Nephron (organoid): Measurements from ENCODE around the gene ADAMTS2.

Source experiments
- H3K27ac Mint-ChIP-seq, 3 experiments: 2 replicates each; pipeline ENCODE4 v1.8.0; 2020; ENCODE audit warnings: mixed read lengths in 3 of 3, mild to moderate bottlenecking in 2 of 3, moderate library complexity in 1 of 3
- H3K27me3 Mint-ChIP-seq: 2 replicates; pipeline ENCODE4 v1.8.0; 2021; ENCODE audit warnings: low read depth, mild to moderate bottlenecking, moderate library complexity, mixed read lengths
- H3K36me3 Mint-ChIP-seq: 2 replicates; pipeline ENCODE4 v1.8.0; 2020; ENCODE audit warnings: low read depth, mixed read lengths
- H3K4me1 Mint-ChIP-seq: 2 replicates; pipeline ENCODE4 v1.8.0; 2020; ENCODE audit warnings: mixed read lengths
- H3K4me3 Mint-ChIP-seq, 3 experiments: 2 replicates each; pipeline ENCODE4 v1.8.0; 2020; ENCODE audit warnings: mild to moderate bottlenecking in 3 of 3, mixed read lengths in 3 of 3, moderate library complexity in 2 of 3
- H3K9me3 Mint-ChIP-seq: 2 replicates; pipeline ENCODE4 v1.8.0; 2020; ENCODE audit warnings: mixed read lengths
- CTCF ChIP-seq, 3 experiments: fragments of 200-600 bp; sonication (generic); IDR thresholded peaks; one replicate each; pipeline ENCODE4 v1.5.0; 2021; ENCODE audit warnings: antibody characterized with exemption in 3 of 3; ENCODE audit not compliant: unreplicated experiment in 3 of 3

ADAMTS2 gene

GRCh38 chr5:179224741-179225140, 120.5 kb downstream of the ADAMTS2 start:
- no peak overlapping the region for H3K4me3 Mint-ChIP-seq
- peaks cover 24% of the 10 kb centered on the region for H3K9me3 Mint-ChIP-seq
- H3K27me3 Mint-ChIP-seq, result peaks cover 14% of the 10 kb centered on the region
- H3K27ac Mint-ChIP-seq, result no peak overlapping the region
- no peak for TF ChIP-seq CTCF (IDR thresholded peaks at IDR 0.05; ENCODE audit: unreplicated experiment in 3 of 3)
- H3K36me3 Mint-ChIP-seq, result peaks cover 15% of the 10 kb centered on the region
- H3K4me1 Mint-ChIP-seq, result peaks cover 20% of the 10 kb centered on the region

GRCh38 chr5:179223961-179224360, 121.3 kb downstream of the ADAMTS2 start:
- H3K4me1 Mint-ChIP-seq, result peaks cover 17% of the 10 kb centered on the region
- peaks cover 24% of the 10 kb centered on the region for H3K9me3 Mint-ChIP-seq
- H3K36me3 Mint-ChIP-seq, result peaks cover 15% of the 10 kb centered on the region
- no peak for TF ChIP-seq CTCF (IDR thresholded peaks at IDR 0.05; ENCODE audit: unreplicated experiment in 3 of 3)
- H3K4me3 Mint-ChIP-seq, result no peak overlapping the region
- H3K27me3 Mint-ChIP-seq, result peaks cover 18% of the 10 kb centered on the region
- no peak overlapping the region for H3K27ac Mint-ChIP-seq

- Mint-ChIP-seq H3K27me3 (peaks cover 18% of the 10 kb centered on the region), H3K4me3 (no peak overlapping the region), H3K36me3 (peaks cover 15% of the 10 kb centered on the region), H3K27ac (no peak overlapping the region), H3K9me3 (peaks cover 24% of the 10 kb centered on the region), H3K4me1 (peaks cover 17% of the 10 kb centered on the region)
- TF ChIP-seq CTCF (IDR thresholded peaks at IDR 0.05; ENCODE audit: unreplicated experiment in 3 of 3), result no peak
Observed at GRCh38 chr5:179223528-179223927, 121.7 kb downstream of the ADAMTS2 start.

- TF ChIP-seq CTCF (IDR thresholded peaks at IDR 0.05; ENCODE audit: unreplicated experiment in 3 of 3), result no peak
- H3K9me3 Mint-ChIP-seq, result peaks cover 24% of the 10 kb centered on the region
- H3K4me1 Mint-ChIP-seq, result peaks cover 11% of the 10 kb centered on the region
- no peak overlapping the region for H3K27ac Mint-ChIP-seq
- no peak overlapping the region for H3K4me3 Mint-ChIP-seq
- peaks cover 15% of the 10 kb centered on the region for H3K36me3 Mint-ChIP-seq
- peaks cover 18% of the 10 kb centered on the region for H3K27me3 Mint-ChIP-seq
Observed at GRCh38 chr5:179222246-179223017, 122.8 kb downstream of the ADAMTS2 start.

GRCh38 chr5:179221877-179222220, 123.4 kb downstream of the ADAMTS2 start:
- Mint-ChIP-seq H3K27me3 (peaks cover 18% of the 10 kb centered on the region), H3K4me3 (no peak overlapping the region), H3K36me3 (peaks cover 15% of the 10 kb centered on the region), H3K4me1 (peaks cover 10% of the 10 kb centered on the region), H3K27ac (no peak overlapping the region), H3K9me3 (peaks cover 24% of the 10 kb centered on the region)
- TF ChIP-seq CTCF (IDR thresholded peaks at IDR 0.05; ENCODE audit: unreplicated experiment in 3 of 3), result no peak
